ENCODE measurements around the gene MRPL4. TPM values are rescaled to one million over a fixed set of nuclear protein-coding genes. Genes with fewer than 3 reads are reported as not detected.

Gene MRPL4
- total RNA-seq, 2 experiments from 2014 or later, result 148 to 155 TPM

- Histone ChIP-seq H4K20me1 (ENCODE audit: insufficient read depth, low read length) (no peaks in the 10 kb centered on the region), H3K4me2 (ENCODE audit: low read length) (no peak overlapping the region), H2AFZ (ENCODE audit: low read length) (no peak overlapping the region; the same call in 1 of the 2 replicates), H3K9me3 (ENCODE audit: low read length) (no peaks in the 10 kb centered on the region), H3K36me3 (ENCODE audit: insufficient read depth, low read length) (no peaks in the 10 kb centered on the region; the same call in 1 of the 2 replicates), H3K27ac (ENCODE audit: low read depth, low read length, poor library complexity, severe bottlenecking) (no peak overlapping the region), H3K79me2 (ENCODE audit: insufficient read depth, low read depth, low read length) (no peaks in the 10 kb centered on the region), H3K4me1 (ENCODE audit: insufficient read depth, low read length, poor library complexity, severe bottlenecking) (peaks cover 9% of the 10 kb centered on the region), H3K4me3 (ENCODE audit: low read depth, low read length, poor library complexity, severe bottlenecking) (no peak overlapping the region), H3K9me2 (ENCODE audit: insufficient read depth, low read length) (no peaks in the 10 kb centered on the region)
- no peak for DNase-seq (ENCODE audit: low spot score)
- ChIA-PET POLR2A (no interaction called here), CTCF (ENCODE audit: unreplicated experiment) (no interaction called here)
- BruUV-seq (replicated peaks), result no TSS peak
- TF ChIP-seq EZH2phosphoT487 (IDR thresholded peaks at IDR 0.05; ENCODE audit: borderline replicate concordance, low read depth, low read length), result no peak
- TF ChIP-seq CTCF (conservative IDR thresholded peaks at IDR 0.05; ENCODE audit: low read length), result no peak
- intact Hi-C loops (cut with micrococcal nuclease; ENCODE audit: unreplicated experiment), result no loop called here
These were observed 47.8 kb downstream of the MRPL4 start for GRCh38 chr19:10299545-10300458.

GRCh38 chr19:10305139-10305806 is 53.3 kb downstream of the MRPL4 start:
- BruUV-seq (replicated peaks), result no TSS peak
- no peak overlapping the region for H3K4me3 ChIP-seq (ENCODE audit: low read depth, low read length, poor library complexity, severe bottlenecking)
- no peaks in the 10 kb centered on the region for H3K4me1 ChIP-seq (ENCODE audit: insufficient read depth, low read length, poor library complexity, severe bottlenecking)
- H2AFZ ChIP-seq (ENCODE audit: low read length), result no peak overlapping the region
- no peaks in the 10 kb centered on the region for H4K20me1 ChIP-seq (ENCODE audit: insufficient read depth, low read length)
- intact Hi-C loops (cut with micrococcal nuclease; ENCODE audit: unreplicated experiment), result no loop called here
- H3K79me2 ChIP-seq (ENCODE audit: insufficient read depth, low read depth, low read length), result no peaks in the 10 kb centered on the region
- no peak for TF ChIP-seq CTCF (conservative IDR thresholded peaks at IDR 0.05; ENCODE audit: low read length)
- no peak for TF ChIP-seq EZH2phosphoT487 (IDR thresholded peaks at IDR 0.05; ENCODE audit: borderline replicate concordance, low read depth, low read length)
- ChIA-PET POLR2A (interaction anchor here (0.6 kb wide), 1 partner anchor 36 kb away, joined by 5 read pairs; no protein-coding TSS in a partner anchor), CTCF (ENCODE audit: unreplicated experiment) (interaction anchor here (0.6 kb wide), 1 partner anchor 34 kb away, joined by 6 read pairs; no protein-coding TSS in a partner anchor)
- H3K9me3 ChIP-seq (ENCODE audit: low read length), result no peaks in the 10 kb centered on the region
- H3K9me2 ChIP-seq (ENCODE audit: insufficient read depth, low read length), result no peaks in the 10 kb centered on the region
- no peak for DNase-seq (ENCODE audit: low spot score)
- no peak overlapping the region for H3K27ac ChIP-seq (ENCODE audit: low read depth, low read length, poor library complexity, severe bottlenecking)
- H3K36me3 ChIP-seq (ENCODE audit: insufficient read depth, low read length), result peaks cover 13% of the 10 kb centered on the region; the same call in 1 of the 2 replicates
- H3K4me2 ChIP-seq (ENCODE audit: low read length), result no peak overlapping the region
